Mesenchymal stem cell (in vitro differentiated cells and primary cell): ENCODE data around the gene MEX3B. TPM values are rescaled to one million over a fixed set of nuclear protein-coding genes. Genes with fewer than 3 reads are reported as not detected.

Experiments
- DNase-seq: peaks from one replicate; pipeline ENCODE4 v3.0.0-alpha.2; 2013
- H2AFZ ChIP-seq: one replicate; pipeline ENCODE4 v1.6.1; 2013; ENCODE audit warnings: low read depth, mild to moderate bottlenecking, control low read depth, inconsistent platforms, low read length, moderate library complexity
- H2AK5ac ChIP-seq: 2 replicates; pipeline ENCODE4 v1.6.1; 2013; ENCODE audit warnings: low read length, moderate library complexity, mild to moderate bottlenecking, inconsistent platforms; ENCODE audit not compliant: severe bottlenecking
- H2BK120ac ChIP-seq: one replicate; pipeline ENCODE4 v1.6.1; 2013; ENCODE audit warnings: low read depth, mild to moderate bottlenecking, inconsistent platforms, low read length, moderate library complexity
- H2BK12ac ChIP-seq, 2 experiments: one replicate each; pipeline ENCODE4 v1.6.1; 2013; ENCODE audit warnings: inconsistent platforms in 2 of 2, low read length in 2 of 2, mild to moderate bottlenecking in 2 of 2, moderate library complexity in 2 of 2, control low read depth in 1 of 2
- H2BK15ac ChIP-seq: one replicate; pipeline ENCODE4 v1.6.1; 2013; ENCODE audit warnings: mild to moderate bottlenecking, low read depth, inconsistent platforms; ENCODE audit not compliant: poor library complexity, severe bottlenecking
- H2BK5ac ChIP-seq: 2 replicates; pipeline ENCODE4 v1.6.1; 2013; ENCODE audit warnings: low read depth, mild to moderate bottlenecking, low read length, control low read depth, inconsistent platforms; ENCODE audit not compliant: poor library complexity, severe bottlenecking
- H3K14ac ChIP-seq, 2 experiments: one replicate each; pipeline ENCODE4 v1.6.1; 2013; ENCODE audit warnings: inconsistent platforms in 2 of 2, low read length in 2 of 2, control low read depth in 1 of 2, mild to moderate bottlenecking in 1 of 2, moderate library complexity in 1 of 2
- H3K18ac ChIP-seq, 2 experiments: one replicate each; pipeline ENCODE4 v1.6.1; 2013; ENCODE audit warnings: inconsistent platforms in 2 of 2, low read length in 2 of 2, control low read depth in 1 of 2, low read depth in 1 of 2, mild to moderate bottlenecking in 1 of 2
- H3K23ac ChIP-seq, 2 experiments: one replicate each; pipeline ENCODE4 v1.6.1; 2013; ENCODE audit warnings: inconsistent platforms in 2 of 2, low read length in 2 of 2, mild to moderate bottlenecking in 2 of 2, moderate library complexity in 2 of 2, control low read depth in 1 of 2
- H3K27ac ChIP-seq: 2 replicates; pipeline ENCODE4 v1.5.1; 2013; ENCODE audit warnings: mild to moderate bottlenecking, moderate library complexity, low read length, control low read depth, inconsistent platforms; ENCODE audit not compliant: poor library complexity, severe bottlenecking
- H3K27me3 ChIP-seq, 2 experiments: 2 replicates each; pipeline versions ENCODE4 v1.6.1 to v1.7.0; 2013; ENCODE audit warnings: low read length in 2 of 2, mild to moderate bottlenecking in 2 of 2, moderate library complexity in 2 of 2, control low read depth in 1 of 2, inconsistent platforms in 1 of 2; ENCODE audit not compliant: control insufficient read depth in 1 of 2, insufficient read depth in 1 of 2
- H3K36me3 ChIP-seq, 2 experiments: 2 replicates each; pipeline versions ENCODE4 v1.6.1 to v1.7.0; 2013; ENCODE audit warnings: low read length in 2 of 2, control low read depth in 1 of 2, inconsistent platforms in 1 of 2, low read depth in 1 of 2, mild to moderate bottlenecking in 1 of 2; ENCODE audit not compliant: insufficient read depth in 2 of 2, control insufficient read depth in 1 of 2
- H3K4ac ChIP-seq, 2 experiments: one replicate each; pipeline ENCODE4 v1.6.1; 2013; ENCODE audit warnings: inconsistent platforms in 2 of 2, low read length in 2 of 2, mild to moderate bottlenecking in 2 of 2, moderate library complexity in 2 of 2, control low read depth in 1 of 2, low read depth in 1 of 2
- H3K4me1 ChIP-seq: 2 replicates; pipeline ENCODE4 v1.6.1; 2013; ENCODE audit warnings: low read depth, low read length, control low read depth; ENCODE audit not compliant: control insufficient read depth, insufficient read depth
- H3K4me2 ChIP-seq: 2 replicates; pipeline ENCODE4 v1.6.1; 2013; ENCODE audit warnings: low read length, mild to moderate bottlenecking, inconsistent platforms; ENCODE audit not compliant: poor library complexity, severe bottlenecking
- H3K4me3 ChIP-seq, 2 experiments: 2 replicates each; pipeline versions ENCODE4 v1.5.1 to v1.7.0; 2013; ENCODE audit warnings: low read length in 2 of 2, mild to moderate bottlenecking in 2 of 2, control low read depth in 1 of 2, low read depth in 1 of 2; ENCODE audit not compliant: insufficient read depth in 1 of 2
- H3K79me1 ChIP-seq: replicated peaks from 2 replicates; pipeline ENCODE4 v1.6.1; 2013; ENCODE audit warnings: mild to moderate bottlenecking, control low read depth, low read length, inconsistent platforms; ENCODE audit not compliant: poor library complexity, severe bottlenecking
- H3K9ac ChIP-seq: 2 replicates; pipeline ENCODE4 v1.7.0; 2013; ENCODE audit warnings: mild to moderate bottlenecking, low read length, moderate library complexity
- H3K9me3 ChIP-seq: 2 replicates; pipeline ENCODE4 v1.7.0; 2013; ENCODE audit warnings: mild to moderate bottlenecking, low read length; ENCODE audit not compliant: control insufficient read depth
- H4K8ac ChIP-seq: one replicate; pipeline ENCODE4 v1.6.1; 2013; ENCODE audit warnings: inconsistent platforms, mild to moderate bottlenecking, low read length, moderate library complexity
- H4K91ac ChIP-seq: one replicate; pipeline ENCODE4 v1.6.1; 2013; ENCODE audit warnings: mild to moderate bottlenecking, low read length, inconsistent platforms
- whole genome bisulfite sequencing: methylation state at CpG from one replicate; pipeline ENCODE4 v1.1.7; 2013; ENCODE audit warnings: mixed read lengths; 5-methylcytosine and 5-hydroxymethylcytosine counted together
- polyA plus RNA-seq, 2 experiments: library from polyadenylated mRNA; stranded (reverse); fragments of 200-250 nt; gene quantifications; one replicate each; pipeline ENCODE4 v1.2.3, GENCODE V29; 2013

Gene MEX3B
- polyA plus RNA-seq (2013, experiment 1 of 2): 5.3 TPM
- 6.3 TPM for polyA plus RNA-seq (2013, experiment 2 of 2)

DNA sequence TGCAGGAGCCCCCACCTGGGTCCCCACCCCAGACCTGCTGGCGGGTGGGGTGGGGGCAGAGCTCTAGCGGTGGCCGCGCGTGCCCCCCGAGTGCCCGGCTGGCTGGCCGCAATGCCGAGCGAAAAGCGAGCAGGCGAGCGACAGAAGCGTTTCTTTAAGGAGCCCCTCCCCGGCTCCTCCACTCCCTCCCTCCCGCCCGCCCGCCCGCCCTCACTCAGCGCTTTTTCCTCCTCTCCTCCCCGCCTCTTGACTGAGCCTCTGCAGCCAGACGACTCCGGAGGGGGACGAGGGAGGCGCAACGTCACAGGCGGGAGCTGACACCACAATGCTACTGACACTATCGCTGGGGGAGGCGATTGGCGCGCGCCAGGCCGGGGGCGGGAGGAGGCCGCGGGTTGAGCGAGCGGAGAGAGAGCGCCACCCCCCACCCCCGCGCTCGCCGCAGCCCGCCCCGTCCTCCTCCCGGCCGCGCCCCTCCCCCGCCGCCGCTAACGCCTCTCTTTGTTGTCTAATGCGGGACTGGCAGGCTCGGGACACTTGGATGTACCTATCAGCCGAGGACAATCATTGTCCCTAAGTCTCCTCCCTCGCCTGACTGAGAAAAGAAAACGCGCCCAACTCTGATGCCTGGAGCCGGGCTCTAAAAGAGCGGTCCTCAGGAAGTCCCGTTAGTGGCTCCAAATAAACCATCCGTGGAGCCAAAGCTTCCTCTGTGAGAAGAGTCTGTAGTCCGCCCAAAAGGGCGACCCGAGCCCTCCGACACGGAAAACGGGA, at the start of gene MEX3B:
Gene MEX3B (minus strand): TSS at position 127 of the 774 bp plus-strand sequence. CDS start 313 bp downstream, outside the sequence.
- DNase-seq: peak; percentile 99
- peak within 1 kb of the TSS; percentile 93 to 99 for H3K18ac ChIP-seq

DNA sequence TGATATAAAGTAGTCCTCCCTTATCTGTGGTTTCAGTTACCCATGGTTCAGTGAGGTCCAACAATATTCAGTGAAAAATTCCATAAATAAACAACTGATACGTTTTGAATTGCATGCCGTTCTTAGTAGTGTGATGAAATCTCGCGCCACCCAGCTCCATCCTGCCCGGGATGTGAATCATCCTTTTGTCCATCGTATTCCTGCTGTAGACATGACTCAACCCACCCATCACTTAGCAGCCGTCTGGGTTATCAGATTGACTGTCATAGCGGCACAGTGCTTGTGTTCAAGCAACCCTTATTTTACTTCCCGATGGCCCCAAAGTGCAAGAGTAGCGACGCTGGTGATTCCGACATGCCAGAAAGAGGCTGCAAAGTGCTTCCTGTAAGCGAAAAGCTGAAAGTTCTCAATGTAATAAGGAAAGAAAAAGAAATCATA, 48.0 kb upstream of the MEX3B start:
- H4K91ac ChIP-seq: no peak overlapping the region
- H4K8ac ChIP-seq: no peak overlapping the region
- no peak overlapping the region for H3K27ac ChIP-seq
- no peaks in the 10 kb centered on the region for H3K36me3 ChIP-seq
- H3K18ac ChIP-seq: no peak overlapping the region
- H3K79me1 ChIP-seq: no peaks in the 10 kb centered on the region
- H2AK5ac ChIP-seq: no peak overlapping the region
- WGBS: 21% methylated on average over 13 of the region's 13 CpGs
- peaks cover 0 to 13% of the 10 kb centered on the region in 2 experiments for H3K27me3 ChIP-seq
- H2BK12ac ChIP-seq: no peak overlapping the region
- H3K23ac ChIP-seq: no peak overlapping the region
- H3K4me3 ChIP-seq: no peak overlapping the region
- no peak overlapping the region for H3K14ac ChIP-seq
- no peak overlapping the region for H2AFZ ChIP-seq
- H3K9ac ChIP-seq: no peak overlapping the region
- no peaks in the 10 kb centered on the region for H3K9me3 ChIP-seq
- no peak overlapping the region for H3K4ac ChIP-seq
- DNase-seq: peak; percentile 92
- H2BK15ac ChIP-seq: no peak overlapping the region
- H2BK120ac ChIP-seq: peak overlapping the region; percentile 74
- H3K4me1 ChIP-seq: peaks cover 2% of the 10 kb centered on the region
- H2BK5ac ChIP-seq: no peak overlapping the region
- no peak overlapping the region for H3K4me2 ChIP-seq

More for the DNA sequence above, at the start of gene MEX3B:
- Histone ChIP-seq H2BK15ac (peak within 1 kb of the TSS; percentile 44), H2BK12ac (peak within 1 kb of the TSS in 1 of 2 experiments; percentile 90), H2BK120ac (peak within 1 kb of the TSS; percentile 44), H2BK5ac (peak within 1 kb of the TSS; percentile 79), H3K14ac (peak within 1 kb of the TSS in 1 of 2 experiments; percentile 95), H3K9me3 (no peaks in the 10 kb centered on the region), H3K36me3 (peaks cover 0 to 14% of the 10 kb centered on the region in 2 experiments), H4K8ac (peak within 1 kb of the TSS; percentile 89), H2AFZ (peak within 1 kb of the TSS; percentile 86), H3K23ac (peak within 1 kb of the TSS in 1 of 2 experiments; percentile 86), H3K4ac (peak within 1 kb of the TSS; percentile 70 to 95), H4K91ac (peak within 1 kb of the TSS; percentile 76), H3K4me1 (peaks cover 18% of the 10 kb centered on the region), H3K27ac (peak within 1 kb of the TSS; percentile 88), H3K4me3 (peak within 1 kb of the TSS; percentile 87 to 89), H3K79me1 (peaks cover 2% of the 10 kb centered on the region), H2AK5ac (no peak within 1 kb of the TSS), H3K27me3 (peaks cover 24 to 38% of the 10 kb centered on the region in 2 experiments), H3K4me2 (peak within 1 kb of the TSS; percentile 89), H3K9ac (peak within 1 kb of the TSS; percentile 81)
- WGBS: under 1% methylated on average over 54 of the region's 68 CpGs

DNA sequence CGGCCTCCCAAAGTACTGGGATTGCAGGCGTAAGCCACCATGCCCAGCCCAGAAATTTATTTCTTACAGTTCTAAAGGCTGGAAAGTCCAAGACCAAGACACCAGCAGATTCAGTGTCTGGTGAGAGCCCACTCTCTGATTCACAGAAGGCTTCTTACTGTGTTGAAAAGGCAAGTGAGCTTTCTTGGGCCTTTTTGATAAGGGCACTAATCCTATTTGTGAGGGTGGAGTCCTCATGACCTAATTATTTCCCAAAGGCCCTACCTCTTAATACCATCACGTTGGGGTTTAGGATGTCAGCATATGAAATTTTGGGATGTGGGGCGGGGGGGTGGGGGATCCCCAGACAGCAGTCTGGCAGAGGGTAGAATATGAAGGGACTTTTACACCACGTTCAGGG, 47.5 kb upstream of the MEX3B start:
- Histone ChIP-seq H4K91ac (no peak overlapping the region), H2AFZ (no peak overlapping the region), H3K9me3 (no peaks in the 10 kb centered on the region), H3K14ac (no peak overlapping the region), H2AK5ac (no peak overlapping the region), H3K36me3 (no peaks in the 10 kb centered on the region), H3K4me1 (peaks cover 2% of the 10 kb centered on the region), H2BK5ac (no peak overlapping the region), H4K8ac (no peak overlapping the region), H2BK12ac (no peak overlapping the region), H3K23ac (no peak overlapping the region), H3K9ac (no peak overlapping the region), H2BK120ac (peak overlapping the region; percentile 74), H3K79me1 (no peaks in the 10 kb centered on the region), H3K4ac (no peak overlapping the region), H3K4me3 (no peak overlapping the region), H3K18ac (no peak overlapping the region), H3K27me3 (peaks cover 0 to 13% of the 10 kb centered on the region in 2 experiments), H2BK15ac (no peak overlapping the region), H3K4me2 (no peak overlapping the region), H3K27ac (no peak overlapping the region)
- DNase-seq: no peak
- 71% methylated on average over 4 of the region's 5 CpGs for WGBS

DNA sequence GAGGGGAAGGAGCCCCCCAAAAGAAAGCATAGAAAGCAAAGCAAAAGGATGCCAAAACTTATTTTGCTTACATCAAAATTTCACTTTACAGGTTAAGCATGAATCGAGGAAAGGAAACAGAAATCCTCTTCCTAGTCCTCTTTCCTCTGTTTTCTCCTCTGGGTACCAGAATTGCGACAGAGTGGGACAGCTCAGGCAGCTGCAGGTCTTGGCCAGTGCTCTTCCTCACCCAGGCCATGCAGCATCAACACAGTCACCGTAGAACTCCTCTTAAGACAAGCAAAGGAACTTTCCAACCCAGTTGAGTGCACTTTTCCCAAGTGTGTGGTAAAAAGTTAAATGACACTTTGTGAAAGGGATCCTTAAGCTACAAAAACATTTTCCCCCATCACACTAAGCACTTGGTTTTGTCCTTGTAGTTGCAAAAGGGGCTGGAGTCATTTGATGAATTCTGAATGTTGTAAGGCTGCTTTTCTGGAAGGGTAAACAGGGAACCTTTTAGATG, 45.9 kb upstream of the MEX3B start:
- Histone ChIP-seq H3K23ac (no peak overlapping the region), H3K4me3 (no peak overlapping the region), H3K18ac (no peak overlapping the region), H3K9ac (no peak overlapping the region), H2BK120ac (no peak overlapping the region), H2AK5ac (no peak overlapping the region), H3K4me1 (peaks cover 2% of the 10 kb centered on the region), H4K91ac (no peak overlapping the region), H2BK15ac (no peak overlapping the region), H2BK5ac (no peak overlapping the region), H4K8ac (no peak overlapping the region), H2AFZ (no peak overlapping the region), H3K36me3 (no peaks in the 10 kb centered on the region), H3K27ac (no peak overlapping the region), H3K4me2 (no peak overlapping the region), H3K27me3 (peaks cover 0 to 19% of the 10 kb centered on the region in 2 experiments), H3K4ac (no peak overlapping the region), H3K9me3 (no peaks in the 10 kb centered on the region), H2BK12ac (no peak overlapping the region), H3K79me1 (no peaks in the 10 kb centered on the region), H3K14ac (no peak overlapping the region)
- WGBS: 94% methylated on average over 2 of the region's 3 CpGs
- DNase-seq: no peak
